Activated CD4-positive, alpha-beta T cell treated with anti-CD3 and anti-CD28 coated beads, Interleukin-2, Interleukin-4, amounts not matched to agents 100 ng/mL and 50 ng/mL, durations not matched to agents 16 hours and 8 hours (primary cell): ENCODE data around the gene MNAT1.
"Not testable (repeated sequence)": the region's sequence is repeated elsewhere in the genome, so short reads cannot be mapped to it uniquely, and the experiment has no call there.

Source experiments
- DNase-seq: peaks from one replicate; pipeline ENCODE4 v3.0.0-alpha.2; 2020; ENCODE audit warnings: low spot score

MNAT1 gene

GRCh38 chr14:60882219-60882618, 147.7 kb downstream of the MNAT1 start:
- no peak for DNase-seq

GRCh38 chr14:60884134-60884533, 149.6 kb downstream of the MNAT1 start:
- DNase-seq = no peak

GRCh38 chr14:60890636-60891035, 156.1 kb downstream of the MNAT1 start:
- not testable (repeated sequence) for DNase-seq

- DNase-seq = no peak
Measured at GRCh38 chr14:60893911-60894310, 159.3 kb downstream of the MNAT1 start.

GRCh38 chr14:60904381-60904780, 169.8 kb downstream of the MNAT1 start:
- no peak for DNase-seq

GRCh38 chr14:60905923-60906322, 171.4 kb downstream of the MNAT1 start:
- no peak for DNase-seq

GRCh38 chr14:60915781-60916180, 181.2 kb downstream of the MNAT1 start:
- no peak for DNase-seq

- DNase-seq = no peak
Measured at GRCh38 chr14:60922050-60922449, 187.5 kb downstream of the MNAT1 start.

- no peak for DNase-seq
Measured at GRCh38 chr14:60925286-60925685, 190.7 kb downstream of the MNAT1 start.

GRCh38 chr14:60926002-60926401, 191.4 kb downstream of the MNAT1 start:
- DNase-seq = no peak

- DNase-seq = no peak
Measured at GRCh38 chr14:60931218-60931617, 196.7 kb downstream of the MNAT1 start.

- no peak for DNase-seq
Measured at GRCh38 chr14:60933920-60934655, 199.5 kb downstream of the MNAT1 start.

GRCh38 chr14:60935319-60935718, 200.8 kb downstream of the MNAT1 start:
- no peak for DNase-seq

GRCh38 chr14:60943637-60944032, 209.1 kb downstream of the MNAT1 start:
- DNase-seq = no peak

- DNase-seq = no peak
Measured at GRCh38 chr14:60944204-60944603, 209.6 kb downstream of the MNAT1 start.

- peak; percentile 52 for DNase-seq
Measured at GRCh38 chr14:60945984-60946383, 211.4 kb downstream of the MNAT1 start.

- no peak for DNase-seq
Measured at GRCh38 chr14:60946773-60947172, 212.2 kb downstream of the MNAT1 start.

- DNase-seq = no peak
Measured at GRCh38 chr14:60951776-60952435, 217.3 kb downstream of the MNAT1 start.

- DNase-seq = peak; percentile 40
Measured at GRCh38 chr14:60956202-60956601, 221.6 kb downstream of the MNAT1 start.

- DNase-seq = peak; percentile 32
Measured at GRCh38 chr14:60956632-60957031, 222.1 kb downstream of the MNAT1 start.

- DNase-seq = no peak
Measured at GRCh38 chr14:60958146-60958545, 223.6 kb downstream of the MNAT1 start.

- DNase-seq = no peak
Measured at GRCh38 chr14:60963761-60964160, 229.2 kb downstream of the MNAT1 start.

GRCh38 chr14:60964904-60965303, 230.3 kb downstream of the MNAT1 start:
- no peak for DNase-seq

GRCh38 chr14:60965402-60965801, 230.8 kb downstream of the MNAT1 start:
- DNase-seq = peak; percentile 80
